GM12865 (cell line): ENCODE data around the gene SPRYD3.

Source experiments
- DNase-seq: peaks from one replicate; pipeline ENCODE4 v3.0.0; 2010; ENCODE audit warnings: low read depth
- H3K4me3 ChIP-seq: 2 replicates; pipeline ENCODE4 v1.5.1; 2011; ENCODE audit warnings: mild to moderate bottlenecking, low read depth, low read length, control low read depth
- TF ChIP-seq, protein P1 (sequence below): IDR thresholded peaks from 2 replicates; pipeline ENCODE4 v1.5.1; 2011; ENCODE audit warnings: low read length, control low read depth, low read depth, inconsistent platforms; ENCODE audit not compliant: insufficient read depth; ENCODE audit errors: missing control alignments

The SPRYD3 gene

DNA sequence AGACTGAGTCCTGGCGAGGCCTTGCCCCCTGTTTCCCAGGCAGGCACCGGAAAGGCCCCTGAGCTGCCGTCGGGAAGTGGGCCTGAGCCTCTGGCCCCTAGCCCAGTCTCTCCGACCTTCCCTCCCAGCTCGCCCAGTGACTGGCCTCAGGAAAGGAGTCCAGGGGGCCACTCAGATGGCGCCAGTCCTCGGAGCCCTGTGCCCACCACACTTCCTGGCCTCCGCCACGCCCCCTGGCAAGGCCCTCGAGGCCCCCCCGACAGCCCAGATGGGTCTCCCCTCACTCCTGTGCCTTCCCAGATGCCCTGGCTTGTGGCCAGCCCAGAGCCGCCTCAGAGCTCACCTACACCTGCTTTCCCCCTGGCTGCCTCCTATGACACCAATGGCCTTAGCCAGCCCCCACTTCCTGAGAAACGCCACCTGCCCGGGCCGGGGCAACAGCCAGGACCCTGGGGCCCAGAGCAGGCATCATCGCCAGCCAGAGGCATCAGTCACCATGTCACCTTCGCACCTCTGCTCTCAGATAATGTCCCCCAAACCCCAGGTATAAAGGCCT lies 18.4 kb downstream of the SPRYD3 start:
- DNase-seq, result no peak
- H3K4me3 ChIP-seq, result no peak overlapping the region
- TF ChIP-seq, protein P1, sequence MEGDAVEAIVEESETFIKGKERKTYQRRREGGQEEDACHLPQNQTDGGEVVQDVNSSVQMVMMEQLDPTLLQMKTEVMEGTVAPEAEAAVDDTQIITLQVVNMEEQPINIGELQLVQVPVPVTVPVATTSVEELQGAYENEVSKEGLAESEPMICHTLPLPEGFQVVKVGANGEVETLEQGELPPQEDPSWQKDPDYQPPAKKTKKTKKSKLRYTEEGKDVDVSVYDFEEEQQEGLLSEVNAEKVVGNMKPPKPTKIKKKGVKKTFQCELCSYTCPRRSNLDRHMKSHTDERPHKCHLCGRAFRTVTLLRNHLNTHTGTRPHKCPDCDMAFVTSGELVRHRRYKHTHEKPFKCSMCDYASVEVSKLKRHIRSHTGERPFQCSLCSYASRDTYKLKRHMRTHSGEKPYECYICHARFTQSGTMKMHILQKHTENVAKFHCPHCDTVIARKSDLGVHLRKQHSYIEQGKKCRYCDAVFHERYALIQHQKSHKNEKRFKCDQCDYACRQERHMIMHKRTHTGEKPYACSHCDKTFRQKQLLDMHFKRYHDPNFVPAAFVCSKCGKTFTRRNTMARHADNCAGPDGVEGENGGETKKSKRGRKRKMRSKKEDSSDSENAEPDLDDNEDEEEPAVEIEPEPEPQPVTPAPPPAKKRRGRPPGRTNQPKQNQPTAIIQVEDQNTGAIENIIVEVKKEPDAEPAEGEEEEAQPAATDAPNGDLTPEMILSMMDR, result no peak

GRCh38 chr12:53060064-53060720 lies 19.0 kb downstream of the SPRYD3 start:
- TF ChIP-seq, protein P1, result no peak
- no peak overlapping the region for H3K4me3 ChIP-seq
- DNase-seq, result no peak

GRCh38 chr12:53059434-53060063 lies 19.6 kb downstream of the SPRYD3 start:
- DNase-seq, result no peak
- H3K4me3 ChIP-seq, result no peak overlapping the region
- TF ChIP-seq, protein P1, result no peak

- DNase-seq, result no peak
- TF ChIP-seq, protein P1, result no peak
- no peak overlapping the region for H3K4me3 ChIP-seq
Measured at GRCh38 chr12:53058674-53059433, 20.3 kb downstream of the SPRYD3 start.

DNA sequence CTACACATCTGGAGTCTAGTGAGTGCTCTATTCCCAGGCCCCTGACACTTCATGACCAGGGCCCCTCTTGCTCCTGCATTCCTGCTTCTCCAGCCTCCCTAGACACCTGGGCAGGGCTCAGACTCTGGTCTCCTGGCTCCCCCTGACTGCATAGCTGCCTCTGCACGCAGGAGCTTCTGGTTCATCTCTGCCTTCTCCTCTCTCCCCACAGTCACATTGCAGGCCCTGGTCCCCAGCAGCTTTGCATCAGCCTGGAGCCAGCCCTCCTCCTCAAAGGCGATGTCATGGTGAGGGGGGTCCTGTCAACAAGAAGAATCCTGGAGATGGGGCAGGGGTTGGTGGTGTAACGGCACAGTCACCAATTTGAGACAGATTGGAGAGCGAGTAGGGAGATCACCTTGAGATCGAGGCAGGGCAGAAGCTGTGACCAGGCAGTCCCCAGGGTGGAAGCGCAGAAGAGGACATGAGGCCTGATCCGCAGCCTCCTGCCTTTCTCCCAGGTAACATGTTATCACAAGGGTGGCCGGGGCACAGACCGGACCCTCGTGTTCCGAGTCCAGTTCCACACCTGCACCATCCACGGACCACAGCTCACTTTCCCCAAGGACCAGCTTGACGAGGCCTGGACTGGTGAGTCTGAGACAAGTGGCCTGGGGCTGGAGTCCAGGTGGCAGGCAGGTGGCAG lies 21.2 kb downstream of the SPRYD3 start:
- TF ChIP-seq, protein P1, result no peak
- no peak for DNase-seq

DNA sequence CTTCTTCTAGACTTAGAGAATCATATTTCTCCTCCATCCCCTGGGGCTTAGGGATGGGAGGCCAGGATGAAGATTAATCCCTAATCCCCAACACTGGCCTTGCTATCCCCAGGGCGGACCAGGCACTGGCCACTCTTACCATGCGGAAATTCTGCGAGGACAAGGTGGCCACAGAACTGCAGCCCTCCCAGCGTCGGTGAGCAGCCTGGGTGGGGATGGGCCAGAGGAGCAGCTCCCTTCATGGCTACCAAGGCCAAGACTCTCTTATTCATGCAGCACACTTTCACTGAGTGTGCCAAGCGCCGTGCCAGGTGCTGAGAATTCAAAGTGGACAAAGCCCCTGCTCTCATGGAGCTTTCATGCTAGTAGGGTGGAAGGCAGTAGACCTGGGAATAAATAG lies 22.3 kb downstream of the SPRYD3 start:
- no peak for DNase-seq
- no peak overlapping the region for H3K4me3 ChIP-seq
- TF ChIP-seq, protein P1, result no peak

More for the DNA sequence above, 21.2 kb downstream of the SPRYD3 start:
- no peak overlapping the region for H3K4me3 ChIP-seq
